NCI-H2196 (cell line): ENCODE measurements around the gene SERTM2.

Experiments
- DNase-seq: peaks from one replicate; lab custom pipeline; 2025; ENCODE audit not compliant: unreplicated experiment; lab: John Stamatoyannopoulos, UW

Gene SERTM2

DNA sequence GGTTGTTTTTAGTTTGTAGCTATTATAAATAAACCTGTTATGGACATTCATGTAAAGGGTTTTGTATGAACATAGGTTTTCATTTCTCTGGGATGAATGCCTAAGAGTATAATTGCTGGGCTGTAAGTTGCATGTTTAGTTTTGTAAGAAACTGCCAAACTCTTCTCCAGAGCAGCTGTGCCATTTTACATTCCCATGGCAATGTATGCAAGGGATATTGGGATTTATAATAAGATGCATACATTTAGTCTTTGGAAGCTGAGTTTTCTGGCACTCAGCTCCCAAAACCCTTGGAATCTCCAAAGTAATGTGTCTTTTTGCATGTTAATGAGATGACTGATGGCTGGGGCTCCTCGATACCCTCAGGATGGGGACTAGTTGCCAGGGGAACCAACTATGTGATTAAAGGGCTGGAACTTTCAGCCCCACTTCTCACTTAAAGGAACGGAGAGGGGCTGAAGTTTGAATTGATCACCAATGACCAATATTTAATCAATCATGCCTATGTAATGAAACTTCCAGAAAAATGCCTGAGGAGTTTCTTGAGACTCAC is 44.0 kb downstream of the SERTM2 start:
- DNase-seq, result no peak

- DNase-seq, result no peak
Observed at GRCh38 chrX:111560801-111561200, 49.4 kb downstream of the SERTM2 start.

- DNase-seq, result no peak
Observed at GRCh38 chrX:111561851-111562250, 50.4 kb downstream of the SERTM2 start.

DNA sequence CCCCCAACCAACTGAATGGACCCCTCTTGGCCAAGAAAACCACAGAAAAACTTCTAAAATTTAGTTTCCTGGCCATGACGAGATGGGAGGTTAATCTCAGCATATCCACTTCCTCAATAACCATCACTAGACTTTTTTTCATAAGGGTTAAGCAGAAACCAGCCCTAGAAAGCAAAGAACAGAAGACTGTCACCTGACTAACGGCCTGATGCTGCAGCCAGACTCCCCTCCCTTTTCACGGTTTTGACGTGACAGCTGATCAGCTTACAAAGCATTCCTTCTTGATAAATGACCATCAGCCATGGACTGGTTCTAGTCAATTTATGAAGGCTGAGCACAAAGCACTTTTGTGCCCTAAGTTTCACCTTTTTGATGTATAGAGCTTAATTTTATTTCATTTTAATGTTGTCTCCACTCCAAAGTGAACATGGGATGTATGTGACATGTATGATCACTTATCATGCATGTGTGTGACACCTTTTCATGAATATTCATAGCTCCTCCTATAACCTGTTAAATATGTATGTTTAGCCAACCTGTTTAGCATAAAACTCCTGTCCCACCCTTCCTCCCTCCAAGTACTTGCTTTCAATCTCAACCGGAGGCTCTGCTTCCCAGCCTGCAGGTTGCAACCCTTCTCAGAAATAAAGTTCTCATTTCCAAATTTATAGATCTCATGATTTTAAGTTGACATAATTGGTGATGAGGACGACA is 56.3 kb downstream of the SERTM2 start:
- no peak for DNase-seq

- no peak for DNase-seq
Observed at GRCh38 chrX:111568354-111568753, 56.9 kb downstream of the SERTM2 start.

DNA sequence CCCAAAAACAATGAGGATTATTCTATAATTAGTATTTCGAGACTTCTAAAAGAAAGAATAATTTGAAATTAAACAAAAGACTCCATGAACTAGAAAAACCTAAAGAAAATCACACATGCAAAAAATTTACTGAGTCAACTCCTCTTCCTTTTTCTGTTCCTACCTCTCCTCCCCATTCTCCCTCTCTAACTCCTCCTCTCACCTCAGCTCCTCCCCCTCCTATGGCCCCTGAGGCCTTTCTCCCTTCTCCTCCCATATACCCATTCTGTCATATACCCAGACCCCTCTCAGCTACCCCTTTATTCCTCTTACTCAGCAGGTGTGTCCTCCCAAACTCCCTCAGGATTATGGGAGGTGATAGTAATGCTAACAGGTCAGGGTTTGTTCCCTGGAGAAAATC is 57.4 kb downstream of the SERTM2 start:
- no peak for DNase-seq
